HUES6 (cell line): ENCODE data around the gene CCIN.
"Not testable (repeated sequence)": the region's sequence is repeated elsewhere in the genome, so short reads cannot be mapped to it uniquely, and the experiment has no call there.

Experiments used
- H3K27ac ChIP-seq: 2 replicates; pipeline ENCODE4 v1.7.0; 2013; ENCODE audit warnings: low read depth, mild to moderate bottlenecking, low read length, inconsistent platforms
- H3K27me3 ChIP-seq: 2 replicates; pipeline ENCODE4 v1.6.1; 2013; ENCODE audit warnings: low read length; ENCODE audit not compliant: control insufficient read depth, insufficient read depth
- H3K36me3 ChIP-seq: 2 replicates; pipeline ENCODE4 v1.6.1; 2013; ENCODE audit warnings: low read length; ENCODE audit not compliant: control insufficient read depth, insufficient read depth
- H3K4me1 ChIP-seq: 2 replicates; pipeline ENCODE4 v1.6.1; 2013; ENCODE audit warnings: low read length; ENCODE audit not compliant: control insufficient read depth, insufficient read depth
- H3K4me3 ChIP-seq: 2 replicates; pipeline ENCODE4 v1.5.1; 2013; ENCODE audit warnings: low read depth, low read length
- H3K9ac ChIP-seq: one replicate; pipeline ENCODE4 v1.6.1; 2013; ENCODE audit warnings: mild to moderate bottlenecking, low read length
- H3K9me3 ChIP-seq: 2 replicates; pipeline ENCODE4 v1.6.1; 2013; ENCODE audit warnings: low read depth, low read length; ENCODE audit not compliant: control insufficient read depth, insufficient read depth

CCIN gene

DNA sequence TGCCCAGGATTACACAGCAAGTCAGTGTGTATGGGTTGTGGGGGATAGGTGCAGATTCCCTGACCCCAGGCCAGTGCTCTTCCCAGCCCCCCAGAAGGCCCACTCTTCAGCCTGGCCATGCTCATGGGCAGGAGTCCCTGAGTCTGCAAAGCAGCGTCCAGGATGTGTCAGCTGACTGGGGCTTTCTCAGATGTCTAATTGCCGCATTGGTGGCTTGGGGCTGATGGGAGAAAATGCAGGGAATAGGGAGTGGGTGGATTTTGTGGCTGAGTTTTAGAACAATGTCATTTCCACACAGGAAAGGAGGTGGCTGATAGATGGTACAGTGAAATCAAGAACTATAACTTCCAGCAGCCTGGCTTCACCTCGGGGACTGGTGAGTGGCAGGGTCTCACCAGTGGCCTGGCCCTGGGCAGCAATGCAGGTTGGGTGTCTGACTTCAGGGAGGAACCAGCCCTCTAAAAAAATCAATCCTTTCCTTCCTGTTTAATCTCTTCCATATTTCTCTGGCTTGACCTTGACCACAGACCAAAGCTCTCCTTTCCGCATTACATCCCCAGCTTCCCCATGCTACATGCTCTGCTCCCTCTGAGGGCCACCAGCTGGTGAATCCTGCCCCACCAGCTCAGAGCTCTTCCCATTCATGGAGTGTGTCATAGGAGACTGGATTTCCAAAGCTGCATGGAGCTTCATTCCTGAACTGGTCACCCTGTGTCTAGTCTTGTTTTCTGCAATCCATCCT, 18.4 kb upstream of the CCIN start:
- H3K27me3 ChIP-seq: no peaks in the 10 kb centered on the region

DNA sequence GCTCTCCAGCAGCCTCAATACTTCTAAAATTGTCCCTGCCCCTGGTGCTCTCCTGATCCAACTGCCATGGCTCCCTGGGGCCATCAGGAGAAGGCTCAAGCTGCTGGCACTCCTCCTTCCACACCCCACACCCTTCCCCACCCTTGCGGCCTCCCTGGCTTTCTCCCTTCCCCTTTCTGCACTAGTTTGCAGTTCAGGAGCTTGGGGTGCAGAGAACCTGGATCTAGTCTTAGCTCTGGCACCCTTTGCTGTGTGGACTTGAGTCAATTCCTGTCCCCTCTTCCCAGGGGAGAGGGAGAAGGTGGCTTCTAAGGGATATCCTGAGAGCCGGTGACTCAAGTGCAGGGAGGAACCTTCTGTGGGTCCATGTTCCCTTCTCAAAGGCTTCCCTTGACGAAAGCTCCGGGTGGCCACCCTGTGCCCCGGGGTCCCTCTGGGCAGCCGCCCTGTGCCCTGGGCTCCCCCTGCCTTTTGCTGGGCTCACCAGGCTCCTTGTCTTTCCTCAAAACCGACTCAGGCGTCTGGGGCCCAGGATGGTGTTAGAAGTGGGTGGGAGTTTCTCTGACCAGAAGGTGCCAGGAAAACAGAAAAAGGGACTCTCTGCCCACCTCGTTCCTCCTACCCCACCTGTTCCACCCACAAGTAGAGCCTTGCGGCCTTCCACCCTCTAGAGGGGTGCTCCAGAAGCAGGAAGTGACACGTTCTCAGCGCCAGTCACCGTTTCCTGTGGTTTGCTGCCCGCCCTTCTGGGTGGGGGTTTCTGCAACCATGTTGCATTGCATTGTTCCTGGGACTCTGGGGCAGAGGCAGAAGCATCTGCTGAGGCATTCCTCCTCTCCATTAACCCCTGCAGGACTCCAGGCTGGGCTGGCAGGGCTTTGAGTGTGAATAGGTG, 17.6 kb upstream of the CCIN start:
- H3K4me3 ChIP-seq: no peak overlapping the region
- H3K9me3 ChIP-seq: peaks cover 5% of the 10 kb centered on the region
- no peak overlapping the region for H3K9ac ChIP-seq
- H3K27ac ChIP-seq: no peak overlapping the region
- no peaks in the 10 kb centered on the region for H3K27me3 ChIP-seq
- H3K36me3 ChIP-seq: peaks cover 5% of the 10 kb centered on the region; the same call in 1 of the 2 replicates
- H3K4me1 ChIP-seq: peaks cover 4% of the 10 kb centered on the region; the same call in 1 of the 2 replicates

More for the DNA sequence above, 18.4 kb upstream of the CCIN start:
- Histone ChIP-seq H3K9me3 (peaks cover 3% of the 10 kb centered on the region; the same call in 1 of the 2 replicates), H3K9ac (no peak overlapping the region), H3K4me1 (peaks cover 4% of the 10 kb centered on the region; the same call in 1 of the 2 replicates), H3K27ac (no peak overlapping the region), H3K4me3 (no peak overlapping the region), H3K36me3 (no peaks in the 10 kb centered on the region)

- H3K9ac ChIP-seq: no peak overlapping the region
- H3K4me3 ChIP-seq: no peak overlapping the region
- peaks cover 7% of the 10 kb centered on the region for H3K9me3 ChIP-seq
- peaks cover 4% of the 10 kb centered on the region; the same call in 1 of the 2 replicates for H3K4me1 ChIP-seq
- H3K36me3 ChIP-seq: peaks cover 5% of the 10 kb centered on the region; the same call in 1 of the 2 replicates
- no peak overlapping the region for H3K27ac ChIP-seq
- no peaks in the 10 kb centered on the region for H3K27me3 ChIP-seq
These were observed 16.3 kb upstream of the CCIN start for GRCh38 chr9:36152741-36153438.

GRCh38 chr9:36153746-36154145, 15.4 kb upstream of the CCIN start:
- Histone ChIP-seq H3K27ac (no peak overlapping the region), H3K4me3 (no peak overlapping the region), H3K27me3 (no peaks in the 10 kb centered on the region), H3K4me1 (peaks cover 4% of the 10 kb centered on the region; the same call in 1 of the 2 replicates), H3K36me3 (peaks cover 5% of the 10 kb centered on the region; the same call in 1 of the 2 replicates), H3K9ac (no peak overlapping the region), H3K9me3 (peaks cover 12% of the 10 kb centered on the region)

GRCh38 chr9:36154331-36154952, 14.7 kb upstream of the CCIN start:
- Histone ChIP-seq H3K4me1 (peaks cover 4% of the 10 kb centered on the region; the same call in 1 of the 2 replicates), H3K4me3 (no peak overlapping the region), H3K36me3 (peaks cover 5% of the 10 kb centered on the region; the same call in 1 of the 2 replicates), H3K9me3 (peaks cover 12% of the 10 kb centered on the region), H3K27ac (no peak overlapping the region), H3K9ac (no peak overlapping the region), H3K27me3 (no peaks in the 10 kb centered on the region)

GRCh38 chr9:36156116-36156515, 13.1 kb upstream of the CCIN start:
- Histone ChIP-seq H3K9ac (no peak overlapping the region), H3K4me3 (no peak overlapping the region), H3K4me1 (peaks cover 4% of the 10 kb centered on the region; the same call in 1 of the 2 replicates), H3K9me3 (peaks cover 12% of the 10 kb centered on the region), H3K27ac (no peak overlapping the region), H3K27me3 (no peaks in the 10 kb centered on the region), H3K36me3 (peaks cover 5% of the 10 kb centered on the region; the same call in 1 of the 2 replicates)

- Histone ChIP-seq H3K27me3 (no peaks in the 10 kb centered on the region), H3K4me1 (peaks cover 16% of the 10 kb centered on the region), H3K9me3 (peaks cover 12% of the 10 kb centered on the region), H3K36me3 (peaks cover 5% of the 10 kb centered on the region; the same call in 1 of the 2 replicates), H3K27ac (no peak overlapping the region), H3K9ac (no peak overlapping the region), H3K4me3 (no peak overlapping the region)
These were observed 11.1 kb upstream of the CCIN start for GRCh38 chr9:36158122-36158521.

- Histone ChIP-seq H3K4me3 (no peak overlapping the region), H3K9ac (no peak overlapping the region), H3K27ac (no peak overlapping the region), H3K4me1 (peaks cover 23% of the 10 kb centered on the region), H3K27me3 (no peaks in the 10 kb centered on the region), H3K9me3 (peaks cover 12% of the 10 kb centered on the region), H3K36me3 (peaks cover 5% of the 10 kb centered on the region; the same call in 1 of the 2 replicates)
These were observed 10.3 kb upstream of the CCIN start for GRCh38 chr9:36158917-36159316.

- H3K27ac ChIP-seq, H3K36me3 ChIP-seq, H3K9ac ChIP-seq, H3K27me3 ChIP-seq, H3K4me3 ChIP-seq: not testable (repeated sequence)
- peaks cover 12% of the 10 kb centered on the region for H3K9me3 ChIP-seq
- peaks cover 28% of the 10 kb centered on the region for H3K4me1 ChIP-seq
These were observed 9.7 kb upstream of the CCIN start for GRCh38 chr9:36159509-36159908.

DNA sequence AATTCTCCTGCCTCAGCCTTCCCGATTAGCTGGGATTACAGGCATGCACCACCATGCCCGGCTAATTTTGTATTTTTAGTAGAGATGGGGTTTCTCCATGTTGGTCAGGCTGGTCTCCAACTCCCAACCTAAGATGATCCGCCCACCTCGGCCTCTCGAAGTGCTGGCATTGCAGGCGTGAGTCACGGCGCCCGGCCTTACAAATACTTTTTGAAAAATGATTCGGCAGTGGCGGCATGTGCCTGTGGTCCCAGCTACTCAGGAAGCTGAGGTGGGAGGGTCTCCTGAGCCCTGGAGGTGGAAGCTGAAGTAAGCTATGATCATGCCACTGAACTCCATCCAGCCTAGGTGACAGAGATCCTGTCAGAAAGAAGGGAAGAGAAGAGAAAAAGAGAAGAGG, 9.1 kb upstream of the CCIN start:
- not testable (repeated sequence) for H3K27me3 ChIP-seq, H3K27ac ChIP-seq, H3K4me3 ChIP-seq, H3K9ac ChIP-seq, H3K36me3 ChIP-seq
- Histone ChIP-seq H3K4me1 (peaks cover 34% of the 10 kb centered on the region), H3K9me3 (peaks cover 12% of the 10 kb centered on the region)
